ENCODE results near the gene MYO10. TPM values are rescaled to one million over a fixed set of nuclear protein-coding genes. Genes with fewer than 3 reads are reported as not detected.
A peak's percentile ranks its signal among the peaks of the same experiment; 100 is the strongest.

Gene MYO10
- total RNA-seq, 1 donor from 2014 or later = 46.1 TPM

GRCh38 chr5:16819522-16820167, 116.4 kb downstream of the MYO10 start:
- peak in 1 of 2 donors; percentile 41 for DNase-seq (ENCODE audit: low read depth in 2 of 2)

- no peak for DNase-seq (ENCODE audit: low read depth in 2 of 2)
These were observed 120.7 kb downstream of the MYO10 start for GRCh38 chr5:16815432-16815831.

GRCh38 chr5:16812911-16813310, 123.2 kb downstream of the MYO10 start:
- peak in 1 of 2 donors; percentile 11 for DNase-seq (ENCODE audit: low read depth in 2 of 2)

GRCh38 chr5:16812448-16812847, 123.6 kb downstream of the MYO10 start:
- no peak for DNase-seq (ENCODE audit: low read depth in 2 of 2)

- no peak for DNase-seq (ENCODE audit: low read depth in 2 of 2)
These were observed 125.8 kb downstream of the MYO10 start for GRCh38 chr5:16810208-16810854.

- no peak for DNase-seq (ENCODE audit: low read depth in 2 of 2)
These were observed 126.5 kb downstream of the MYO10 start for GRCh38 chr5:16809395-16810207.

GRCh38 chr5:16809010-16809394, 127.1 kb downstream of the MYO10 start:
- DNase-seq (ENCODE audit: low read depth in 2 of 2) = no peak

GRCh38 chr5:16808021-16808420, 128.1 kb downstream of the MYO10 start:
- DNase-seq (ENCODE audit: low read depth in 2 of 2) = no peak

GRCh38 chr5:16807547-16807864, 128.6 kb downstream of the MYO10 start:
- peak in 1 of 2 donors; percentile 37 for DNase-seq (ENCODE audit: low read depth in 2 of 2)

- DNase-seq (ENCODE audit: low read depth in 2 of 2) = no peak
These were observed 129.2 kb downstream of the MYO10 start for GRCh38 chr5:16806711-16807546.

- no peak for DNase-seq (ENCODE audit: low read depth in 2 of 2)
These were observed 130.6 kb downstream of the MYO10 start for GRCh38 chr5:16805486-16805885.

- DNase-seq (ENCODE audit: low read depth in 2 of 2) = no peak
These were observed 132.3 kb downstream of the MYO10 start for GRCh38 chr5:16803831-16804230.

GRCh38 chr5:16800477-16800876, 135.6 kb downstream of the MYO10 start:
- no peak for DNase-seq (ENCODE audit: low read depth in 2 of 2)

- DNase-seq (ENCODE audit: low read depth in 2 of 2) = no peak
These were observed 136.3 kb downstream of the MYO10 start for GRCh38 chr5:16799796-16800195.

GRCh38 chr5:16797951-16798350, 138.1 kb downstream of the MYO10 start:
- no peak for DNase-seq (ENCODE audit: low read depth in 2 of 2)

- DNase-seq (ENCODE audit: low read depth in 2 of 2) = no peak
These were observed 141.7 kb downstream of the MYO10 start for GRCh38 chr5:16794269-16794913.

- no peak for DNase-seq (ENCODE audit: low read depth in 2 of 2)
These were observed 143.4 kb downstream of the MYO10 start for GRCh38 chr5:16792598-16793275.

- no peak for DNase-seq (ENCODE audit: low read depth in 2 of 2)
These were observed 144.0 kb downstream of the MYO10 start for GRCh38 chr5:16791904-16792597.

- DNase-seq (ENCODE audit: low read depth in 2 of 2) = peak; percentile 48 to 71
These were observed 144.9 kb downstream of the MYO10 start for GRCh38 chr5:16791036-16791705.
